OCI-LY3 (cell line): Measurements from ENCODE around the gene DOLK.

ENCODE experiments used
- CTCF ChIP-seq: fragments of 200-600, 300-600 bp; sonication (generic); IDR thresholded peaks from 2 replicates; pipeline ENCODE4 v1.5.1; 2014; ENCODE audit warnings: antibody characterized with exemption, low read length, low read depth
- EZH2phosphoT487 ChIP-seq: fragments of 200-600 bp; shearing (Covaris generic); IDR thresholded peaks from 2 replicates; pipeline ENCODE4 v1.6.1; 2018; ENCODE audit warnings: antibody characterized with exemption, mixed run types, low read depth

DNA sequence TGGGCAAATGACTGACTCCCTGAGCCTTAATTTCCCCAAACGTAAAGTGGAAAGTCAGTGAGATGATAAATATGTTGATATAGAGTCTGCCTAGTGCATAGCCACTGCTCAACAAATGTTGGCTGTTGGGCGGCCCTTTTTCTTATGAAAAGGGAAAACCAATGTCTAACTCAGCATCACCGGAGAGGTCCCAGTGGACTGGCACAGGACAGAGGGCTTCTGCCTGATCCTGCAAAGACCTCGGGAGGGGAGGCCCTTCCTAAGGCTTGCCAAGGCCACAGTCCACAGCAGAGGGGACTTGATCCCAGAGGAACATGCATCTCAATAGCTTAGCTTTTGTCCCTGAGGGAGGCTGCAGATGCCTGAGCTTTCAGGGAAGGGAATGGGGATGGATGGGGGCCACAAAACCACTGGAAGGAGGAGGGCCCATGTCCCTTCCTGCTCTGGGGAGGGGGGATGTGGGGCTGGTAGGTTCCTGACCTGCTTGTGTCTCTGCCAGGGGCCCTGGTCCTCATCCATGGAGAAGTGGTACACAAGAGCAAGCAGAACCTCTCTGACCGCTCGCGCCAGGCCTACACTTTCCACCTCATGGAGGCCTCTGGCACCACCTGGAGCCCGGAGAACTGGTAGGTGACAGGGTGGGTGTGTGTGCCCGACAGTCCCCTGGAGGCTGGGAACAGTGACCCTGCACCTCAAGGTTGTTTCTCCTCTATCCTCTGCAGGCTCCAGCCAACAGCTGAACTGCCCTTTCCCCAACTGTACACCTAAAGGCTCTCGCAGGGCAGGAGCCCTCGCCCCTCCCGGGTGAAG is 6.3 kb downstream of the DOLK start:
- no peak for TF ChIP-seq CTCF
- TF ChIP-seq EZH2phosphoT487, result no peak
